ENCODE measurements around the gene CLSTN1. TPM values are rescaled to one million over a fixed set of nuclear protein-coding genes. Genes with fewer than 3 reads are reported as not detected.
A peak's percentile ranks its signal among the peaks of the same experiment; 100 is the strongest.
"Not testable (repeated sequence)": the region's sequence is repeated elsewhere in the genome, so short reads cannot be mapped to it uniquely, and the experiment has no call there.

The CLSTN1 gene
- total RNA-seq, 3 donors from 2014 or later, result 34.4 to 38.5 (median 34.6) TPM

GRCh38 chr1:9807541-9807940 lies 16.2 kb downstream of the CLSTN1 start:
- ATAC-seq (no peak), DNase-seq (no peak)
- Mint-ChIP-seq H3K9me3 (no peaks in the 10 kb centered on the region), H3K36me3 (ENCODE audit: insufficient read depth) (peaks cover 4% of the 10 kb centered on the region), H3K4me3 (no peak overlapping the region), H3K27me3 (ENCODE audit: low read depth) (no peaks in the 10 kb centered on the region), H3K4me1 (ENCODE audit: low read depth) (peaks cover 51% of the 10 kb centered on the region)

- not testable (repeated sequence) for H3K9me3 Mint-ChIP-seq; H3K36me3 Mint-ChIP-seq (ENCODE audit: insufficient read depth); ATAC-seq; DNase-seq; H3K27me3 Mint-ChIP-seq (ENCODE audit: low read depth); H3K4me3 Mint-ChIP-seq
- H3K4me1 Mint-ChIP-seq (ENCODE audit: low read depth), result peaks cover 59% of the 10 kb centered on the region
Measured at GRCh38 chr1:9805972-9806371, 17.8 kb downstream of the CLSTN1 start.

GRCh38 chr1:9805006-9805508 lies 18.7 kb downstream of the CLSTN1 start:
- H3K4me1 Mint-ChIP-seq (ENCODE audit: low read depth), result peaks cover 58% of the 10 kb centered on the region

GRCh38 chr1:9803003-9803918 lies 20.5 kb downstream of the CLSTN1 start:
- not testable (repeated sequence) for DNase-seq; H3K27me3 Mint-ChIP-seq (ENCODE audit: low read depth); H3K36me3 Mint-ChIP-seq (ENCODE audit: insufficient read depth); H3K9me3 Mint-ChIP-seq; ATAC-seq; H3K4me3 Mint-ChIP-seq
- peaks cover 62% of the 10 kb centered on the region for H3K4me1 Mint-ChIP-seq (ENCODE audit: low read depth)

More at GRCh38 chr1:9805006-9805508, 18.7 kb downstream of the CLSTN1 start:
- ATAC-seq (no peak), DNase-seq (no peak)
- Mint-ChIP-seq H3K36me3 (ENCODE audit: insufficient read depth) (peaks cover 2% of the 10 kb centered on the region), H3K4me3 (no peak overlapping the region), H3K9me3 (no peaks in the 10 kb centered on the region), H3K27me3 (ENCODE audit: low read depth) (no peaks in the 10 kb centered on the region)

- peaks cover 1% of the 10 kb centered on the region for H3K36me3 Mint-ChIP-seq (ENCODE audit: insufficient read depth)
- no peaks in the 10 kb centered on the region for H3K27me3 Mint-ChIP-seq (ENCODE audit: low read depth)
- DNase-seq (no peak), ATAC-seq (no peak)
- H3K4me1 Mint-ChIP-seq (ENCODE audit: low read depth), result peaks cover 61% of the 10 kb centered on the region
- H3K4me3 Mint-ChIP-seq, result no peak overlapping the region
- H3K9me3 Mint-ChIP-seq, result no peaks in the 10 kb centered on the region
Measured at GRCh38 chr1:9801909-9802308, 21.9 kb downstream of the CLSTN1 start.

- H3K4me1 Mint-ChIP-seq (ENCODE audit: low read depth), result peaks cover 73% of the 10 kb centered on the region
- DNase-seq (no peak), ATAC-seq (peak in 1 of 2 donors; percentile 33)
- no peaks in the 10 kb centered on the region for H3K9me3 Mint-ChIP-seq
- H3K27me3 Mint-ChIP-seq (ENCODE audit: low read depth), result no peaks in the 10 kb centered on the region
- H3K4me3 Mint-ChIP-seq, result peak overlapping the region; percentile 54
- peaks cover 4% of the 10 kb centered on the region for H3K36me3 Mint-ChIP-seq (ENCODE audit: insufficient read depth)
Measured at GRCh38 chr1:9798236-9799130, 25.3 kb downstream of the CLSTN1 start.

GRCh38 chr1:9797049-9797448 lies 26.7 kb downstream of the CLSTN1 start:
- Mint-ChIP-seq H3K27me3 (ENCODE audit: low read depth) (no peaks in the 10 kb centered on the region), H3K36me3 (ENCODE audit: insufficient read depth) (peaks cover 6% of the 10 kb centered on the region), H3K4me1 (ENCODE audit: low read depth) (peaks cover 70% of the 10 kb centered on the region), H3K9me3 (no peaks in the 10 kb centered on the region), H3K4me3 (no peak overlapping the region)
- DNase-seq (no peak), ATAC-seq (no peak)

GRCh38 chr1:9794081-9794480 lies 29.7 kb downstream of the CLSTN1 start:
- H3K4me1 Mint-ChIP-seq (ENCODE audit: low read depth), result peaks cover 54% of the 10 kb centered on the region
- DNase-seq, result no peak
- no peaks in the 10 kb centered on the region for H3K9me3 Mint-ChIP-seq
- no peak for ATAC-seq
- peaks cover 6% of the 10 kb centered on the region for H3K36me3 Mint-ChIP-seq (ENCODE audit: insufficient read depth)
- no peak overlapping the region for H3K4me3 Mint-ChIP-seq
- H3K27me3 Mint-ChIP-seq (ENCODE audit: low read depth), result no peaks in the 10 kb centered on the region

- H3K27me3 Mint-ChIP-seq (ENCODE audit: low read depth), result no peaks in the 10 kb centered on the region
- H3K4me1 Mint-ChIP-seq (ENCODE audit: low read depth), result peaks cover 49% of the 10 kb centered on the region
- no peak overlapping the region for H3K4me3 Mint-ChIP-seq
- no peaks in the 10 kb centered on the region for H3K9me3 Mint-ChIP-seq
- H3K36me3 Mint-ChIP-seq (ENCODE audit: insufficient read depth), result peaks cover 6% of the 10 kb centered on the region
- DNase-seq (no peak), ATAC-seq (no peak)
Measured at GRCh38 chr1:9793291-9793690, 30.5 kb downstream of the CLSTN1 start.

GRCh38 chr1:9792156-9793042 lies 31.4 kb downstream of the CLSTN1 start:
- no peak overlapping the region for H3K4me3 Mint-ChIP-seq

GRCh38 chr1:9789700-9790099 lies 34.1 kb downstream of the CLSTN1 start:
- not testable (repeated sequence) for H3K27me3 Mint-ChIP-seq (ENCODE audit: low read depth); H3K9me3 Mint-ChIP-seq; DNase-seq; ATAC-seq; H3K36me3 Mint-ChIP-seq (ENCODE audit: insufficient read depth); H3K4me3 Mint-ChIP-seq
- H3K4me1 Mint-ChIP-seq (ENCODE audit: low read depth), result peaks cover 51% of the 10 kb centered on the region

More at GRCh38 chr1:9792156-9793042, 31.4 kb downstream of the CLSTN1 start:
- no peak for ATAC-seq
- Mint-ChIP-seq H3K4me1 (ENCODE audit: low read depth) (peaks cover 50% of the 10 kb centered on the region), H3K9me3 (no peaks in the 10 kb centered on the region), H3K36me3 (ENCODE audit: insufficient read depth) (peaks cover 6% of the 10 kb centered on the region), H3K27me3 (ENCODE audit: low read depth) (no peaks in the 10 kb centered on the region)
- DNase-seq, result no peak

GRCh38 chr1:9787702-9788101 lies 36.1 kb downstream of the CLSTN1 start:
- Mint-ChIP-seq H3K9me3 (no peaks in the 10 kb centered on the region), H3K36me3 (ENCODE audit: insufficient read depth) (peaks cover under 1% of the 10 kb centered on the region), H3K27me3 (ENCODE audit: low read depth) (no peaks in the 10 kb centered on the region), H3K4me1 (ENCODE audit: low read depth) (peaks cover 43% of the 10 kb centered on the region), H3K4me3 (peak overlapping the region; percentile 76)
- peak; percentile 20 for DNase-seq
- ATAC-seq, result peak; percentile 95 to 96

GRCh38 chr1:9785406-9785805 lies 38.4 kb downstream of the CLSTN1 start:
- ATAC-seq (no peak), DNase-seq (no peak)
- Mint-ChIP-seq H3K27me3 (ENCODE audit: low read depth) (no peaks in the 10 kb centered on the region), H3K9me3 (no peaks in the 10 kb centered on the region), H3K4me1 (ENCODE audit: low read depth) (peaks cover 38% of the 10 kb centered on the region), H3K4me3 (no peak overlapping the region), H3K36me3 (ENCODE audit: insufficient read depth) (no peaks in the 10 kb centered on the region)

Measured in activated T-cell treated with anti-CD3 and anti-CD28 coated beads, Interleukin-2, amount 50 U/mL, for 4 hours (primary cell).